ENCODE data around the gene KIZ. TPM values are rescaled to one million over a fixed set of nuclear protein-coding genes. Genes with fewer than 3 reads are reported as not detected.
"Not testable (repeated sequence)": the region's sequence is repeated elsewhere in the genome, so short reads cannot be mapped to it uniquely, and the experiment has no call there.

KIZ gene
- total RNA-seq, 1 experiment from 2014 or later = 13.2 TPM

DNA sequence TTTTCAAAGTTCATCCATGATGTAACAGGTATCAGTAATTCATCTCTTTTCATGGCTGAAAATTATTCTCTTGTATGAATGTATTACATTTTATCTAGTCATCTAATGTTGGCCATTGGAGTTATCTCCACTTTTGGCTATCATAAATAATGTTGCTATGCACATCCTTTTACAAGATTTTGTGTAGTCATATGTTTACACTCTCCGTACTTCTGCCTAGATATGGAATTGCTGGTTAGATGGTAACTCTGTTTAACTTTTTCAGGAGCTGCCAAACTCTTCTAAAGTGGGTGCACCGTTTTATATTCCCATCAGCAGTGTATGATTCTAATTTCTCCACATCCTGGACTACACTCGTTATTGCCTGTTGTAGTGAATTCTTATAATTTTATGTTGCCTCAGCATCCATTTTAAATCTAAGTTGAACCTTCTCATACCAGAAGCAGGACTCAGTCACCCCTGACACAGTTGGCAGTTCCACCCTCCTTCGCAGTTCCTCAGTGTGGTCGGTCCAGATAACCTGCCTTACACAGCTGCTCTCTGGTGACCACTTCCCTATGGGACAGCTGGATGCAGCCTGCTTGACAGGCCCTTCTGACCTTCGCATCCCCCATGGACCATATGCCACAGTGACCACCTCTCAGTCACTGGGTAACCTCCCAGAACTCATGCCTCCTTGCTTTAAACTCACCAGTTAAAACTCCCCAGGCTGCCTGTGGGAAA, 33.9 kb downstream of the KIZ start:
- no peak overlapping the region for H3K27ac ChIP-seq
- no peaks in the 10 kb centered on the region for H3K27me3 ChIP-seq (replicated peaks)
- H3K36me3 ChIP-seq = no peaks in the 10 kb centered on the region
- H3K4me1 ChIP-seq (replicated peaks) = peaks cover 12% of the 10 kb centered on the region
- no peak for DNase-seq (ENCODE audit: low read depth in 1 of 2, low spot score in 2 of 2)
- no peaks in the 10 kb centered on the region for H3K9me3 ChIP-seq (replicated peaks)
- no peak overlapping the region for H3K4me3 ChIP-seq

DNA sequence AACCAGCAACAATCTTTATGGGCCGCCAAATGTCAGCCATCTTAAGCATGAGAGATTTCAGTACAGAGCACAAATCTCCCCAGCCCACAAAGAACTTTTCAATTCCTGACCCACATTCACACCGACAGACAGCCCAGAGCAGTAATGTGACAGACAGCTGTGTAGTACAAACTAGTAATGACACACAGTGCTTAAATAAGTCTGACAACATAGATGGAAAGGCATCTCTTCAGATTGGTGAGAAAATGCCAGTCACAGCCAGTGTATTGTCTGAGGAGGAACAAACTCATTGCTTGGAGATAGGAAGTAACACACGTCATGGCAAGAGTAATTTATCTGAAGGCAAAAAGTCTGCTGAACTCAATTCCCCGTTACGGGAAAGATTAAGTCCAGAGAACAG, 36.0 kb downstream of the KIZ start:
- H3K27ac ChIP-seq = no peak overlapping the region
- H3K9me3 ChIP-seq (replicated peaks) = no peaks in the 10 kb centered on the region
- H3K4me3 ChIP-seq = no peak overlapping the region
- no peaks in the 10 kb centered on the region for H3K27me3 ChIP-seq (replicated peaks)
- no peak for DNase-seq (ENCODE audit: low read depth in 1 of 2, low spot score in 2 of 2)
- no peaks in the 10 kb centered on the region for H3K36me3 ChIP-seq
- H3K4me1 ChIP-seq (replicated peaks) = peaks cover under 1% of the 10 kb centered on the region; the same call in 1 of the 2 replicates

DNA sequence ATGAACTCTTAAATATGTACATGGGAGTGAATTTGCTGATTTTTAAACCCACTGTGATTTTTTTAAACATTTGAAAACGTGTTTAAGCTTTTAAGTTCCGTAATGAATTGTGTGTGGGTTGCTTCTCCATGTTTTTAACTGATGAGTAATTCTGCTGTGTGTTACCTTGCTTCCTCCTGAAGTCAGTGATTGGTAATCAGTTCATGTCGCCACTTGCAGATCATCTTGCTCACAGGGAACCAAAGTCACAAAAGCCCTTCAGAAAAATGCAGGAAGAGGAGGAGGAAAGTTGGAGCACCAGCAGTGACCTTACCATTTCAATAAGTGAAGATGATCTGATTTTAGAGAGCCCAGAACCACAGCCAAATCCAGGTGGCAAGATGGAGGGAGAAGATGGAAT, 36.7 kb downstream of the KIZ start:
- no peak for DNase-seq (ENCODE audit: low read depth in 1 of 2, low spot score in 2 of 2)
- Histone ChIP-seq H3K36me3 (no peaks in the 10 kb centered on the region), H3K27me3 (replicated peaks) (no peaks in the 10 kb centered on the region), H3K4me3 (no peak overlapping the region), H3K27ac (no peak overlapping the region), H3K9me3 (replicated peaks) (no peaks in the 10 kb centered on the region), H3K4me1 (replicated peaks) (no peaks in the 10 kb centered on the region)

DNA sequence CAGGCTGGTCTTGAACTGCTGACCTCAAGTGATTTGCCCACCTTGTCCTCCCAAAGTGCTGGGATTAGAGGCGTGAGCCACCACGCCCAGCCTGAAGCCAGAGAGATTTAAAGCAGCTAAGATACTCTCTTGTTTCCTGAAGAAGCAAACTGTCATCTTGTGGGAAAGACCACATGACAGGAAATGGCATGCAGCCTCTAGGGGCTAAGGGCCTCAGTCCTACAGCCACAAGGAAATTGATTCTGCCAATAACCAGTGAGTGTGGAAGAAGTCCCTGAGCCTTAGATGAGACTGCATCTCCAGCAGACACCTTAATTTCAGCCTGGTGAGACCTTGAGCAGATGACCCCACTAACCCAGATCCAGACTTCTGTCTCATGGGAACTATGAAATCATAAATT, 40.9 kb downstream of the KIZ start:
- H3K4me3 ChIP-seq = no peak overlapping the region
- no peak for DNase-seq (ENCODE audit: low read depth in 1 of 2, low spot score in 2 of 2)
- H3K4me1 ChIP-seq (replicated peaks) = no peaks in the 10 kb centered on the region
- no peaks in the 10 kb centered on the region for H3K36me3 ChIP-seq
- no peak overlapping the region for H3K27ac ChIP-seq
- H3K27me3 ChIP-seq (replicated peaks) = no peaks in the 10 kb centered on the region
- no peaks in the 10 kb centered on the region for H3K9me3 ChIP-seq (replicated peaks)

DNA sequence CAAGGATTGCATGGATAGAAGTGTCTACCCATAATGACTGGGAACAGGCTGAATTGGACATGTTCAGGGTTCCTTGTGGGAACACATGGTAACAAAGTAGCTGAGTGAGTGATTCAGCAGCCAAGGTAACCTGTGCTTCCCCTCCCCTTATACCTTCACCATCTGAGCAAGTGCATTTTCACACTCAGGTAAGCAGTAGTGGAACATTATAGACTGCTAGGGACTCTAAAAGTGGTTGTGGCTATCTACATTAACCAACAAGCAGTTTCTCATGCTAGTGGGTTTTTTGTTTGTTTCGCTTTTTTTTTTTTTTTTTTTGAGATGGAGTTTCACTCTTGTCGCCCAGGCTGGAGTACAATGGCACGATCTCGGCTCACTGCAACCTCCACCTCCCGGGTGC, 41.4 kb downstream of the KIZ start:
- Histone ChIP-seq H3K4me1 (replicated peaks) (no peaks in the 10 kb centered on the region), H3K27me3 (replicated peaks) (no peaks in the 10 kb centered on the region), H3K4me3 (no peak overlapping the region), H3K27ac (no peak overlapping the region), H3K9me3 (replicated peaks) (no peaks in the 10 kb centered on the region), H3K36me3 (no peaks in the 10 kb centered on the region)
- no peak for DNase-seq (ENCODE audit: low read depth in 1 of 2, low spot score in 2 of 2)

DNA sequence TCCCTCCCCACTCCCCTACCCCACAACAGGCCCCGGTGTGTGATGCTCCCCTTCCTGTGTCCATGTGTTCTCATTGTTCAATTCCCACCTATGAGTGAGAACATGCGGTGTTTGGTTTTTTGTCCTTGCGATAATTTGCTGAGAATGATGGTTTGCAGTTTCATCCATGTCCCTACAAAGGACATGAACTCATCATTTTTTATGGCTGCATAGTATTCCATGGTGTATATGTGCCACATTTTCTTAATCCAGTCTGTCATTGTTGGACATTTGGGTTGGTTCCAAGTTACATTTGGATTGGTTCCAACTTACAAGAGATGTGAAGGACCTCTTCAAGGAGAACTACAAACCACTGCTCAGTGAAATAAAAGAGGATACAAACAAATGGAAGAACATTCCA, 42.2 kb downstream of the KIZ start:
- not testable (repeated sequence) for H3K36me3 ChIP-seq; H3K4me1 ChIP-seq (replicated peaks); H3K4me3 ChIP-seq; DNase-seq (ENCODE audit: low read depth in 1 of 2, low spot score in 2 of 2); H3K27me3 ChIP-seq (replicated peaks); H3K27ac ChIP-seq; H3K9me3 ChIP-seq (replicated peaks)

DNA sequence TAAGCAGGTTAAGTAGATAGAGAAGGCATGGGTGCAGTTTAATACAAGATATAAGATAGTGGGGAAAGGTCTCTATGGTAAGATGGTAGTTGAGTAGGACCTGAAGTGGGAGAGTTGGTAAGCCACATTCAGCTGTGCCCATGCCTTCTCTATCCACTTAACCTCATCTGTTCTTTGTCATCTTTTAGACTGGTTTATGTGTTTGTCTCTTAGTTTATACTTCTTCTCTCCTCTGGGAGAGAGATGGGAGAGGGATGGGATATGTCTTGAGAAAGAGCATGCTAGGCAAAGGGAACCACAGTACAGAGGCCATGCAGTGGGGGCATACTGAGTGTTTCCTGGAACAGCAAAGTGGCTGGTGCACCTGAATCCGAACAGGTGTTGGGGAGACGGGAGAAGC, 46.7 kb downstream of the KIZ start:
- Histone ChIP-seq H3K4me1 (replicated peaks) (no peaks in the 10 kb centered on the region), H3K9me3 (replicated peaks) (no peaks in the 10 kb centered on the region), H3K36me3 (no peaks in the 10 kb centered on the region), H3K27ac (no peak overlapping the region), H3K4me3 (no peak overlapping the region), H3K27me3 (replicated peaks) (no peaks in the 10 kb centered on the region)
- DNase-seq (ENCODE audit: low read depth in 1 of 2, low spot score in 2 of 2) = no peak

DNA sequence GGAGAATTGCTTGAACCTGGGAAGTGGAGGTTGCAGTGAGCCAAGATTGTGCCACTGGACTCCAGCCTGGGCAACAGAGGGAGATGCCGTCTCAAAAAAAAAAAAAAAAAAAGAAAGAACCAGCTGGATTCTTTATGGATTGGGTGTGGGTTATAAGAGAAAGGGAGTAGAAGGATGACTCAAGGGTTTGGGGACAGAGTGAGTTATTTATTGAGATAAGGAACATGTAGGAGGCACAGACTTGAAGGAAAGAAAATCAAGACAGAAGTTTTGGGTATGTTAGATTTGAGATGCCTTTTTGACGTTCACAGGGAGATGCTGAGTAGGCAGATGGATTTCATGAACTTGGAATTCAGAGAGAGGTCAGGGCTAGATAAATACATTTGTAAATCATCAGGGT, 47.6 kb downstream of the KIZ start:
- no peak overlapping the region for H3K4me3 ChIP-seq
- DNase-seq (ENCODE audit: low read depth in 1 of 2, low spot score in 2 of 2) = no peak

DNA sequence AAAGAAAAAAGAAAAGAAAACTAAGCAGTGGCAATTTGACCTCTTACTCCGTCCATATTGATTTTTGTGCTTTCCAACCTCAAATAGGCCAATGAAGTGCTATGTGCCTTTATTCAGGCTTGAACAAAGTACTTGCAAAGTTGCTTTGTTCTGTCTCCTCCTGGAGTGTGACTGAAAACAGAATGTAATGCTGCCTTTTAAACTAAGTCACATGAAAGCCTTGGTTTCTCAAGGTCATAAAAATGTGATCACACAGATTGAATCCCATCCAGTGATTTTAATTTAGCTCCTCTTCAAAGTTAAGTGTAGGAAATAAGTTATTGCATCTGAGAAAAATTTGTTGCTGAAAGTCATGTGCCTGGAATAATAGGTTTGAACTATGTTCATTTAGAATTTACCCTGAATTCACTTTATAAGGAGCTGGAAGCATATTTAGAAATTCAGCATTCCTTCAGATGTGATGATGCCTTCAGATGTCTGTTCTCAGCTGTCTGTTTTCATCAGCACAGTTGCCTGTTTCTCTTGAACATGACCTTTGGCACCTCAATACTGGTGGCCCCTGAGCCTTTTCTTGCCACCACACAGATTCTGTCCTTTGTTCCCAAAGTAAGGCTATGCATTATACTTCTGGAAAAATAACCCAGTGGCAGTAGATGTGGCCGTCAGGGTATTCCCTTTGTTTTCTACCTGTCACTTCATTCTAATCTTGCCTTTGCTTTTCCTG, 48.8 kb downstream of the KIZ start:
- no peaks in the 10 kb centered on the region for H3K27me3 ChIP-seq (replicated peaks)
- DNase-seq (ENCODE audit: low read depth in 1 of 2, low spot score in 2 of 2) = no peak
- no peaks in the 10 kb centered on the region for H3K4me1 ChIP-seq (replicated peaks)
- H3K27ac ChIP-seq = no peak overlapping the region
- no peak overlapping the region for H3K4me3 ChIP-seq
- H3K9me3 ChIP-seq (replicated peaks) = no peaks in the 10 kb centered on the region
- no peaks in the 10 kb centered on the region for H3K36me3 ChIP-seq

More for the DNA sequence above, 47.6 kb downstream of the KIZ start:
- no peaks in the 10 kb centered on the region for H3K4me1 ChIP-seq (replicated peaks)
- no peak overlapping the region for H3K27ac ChIP-seq
- H3K36me3 ChIP-seq = no peaks in the 10 kb centered on the region
- no peaks in the 10 kb centered on the region for H3K27me3 ChIP-seq (replicated peaks)
- no peaks in the 10 kb centered on the region for H3K9me3 ChIP-seq (replicated peaks)

DNA sequence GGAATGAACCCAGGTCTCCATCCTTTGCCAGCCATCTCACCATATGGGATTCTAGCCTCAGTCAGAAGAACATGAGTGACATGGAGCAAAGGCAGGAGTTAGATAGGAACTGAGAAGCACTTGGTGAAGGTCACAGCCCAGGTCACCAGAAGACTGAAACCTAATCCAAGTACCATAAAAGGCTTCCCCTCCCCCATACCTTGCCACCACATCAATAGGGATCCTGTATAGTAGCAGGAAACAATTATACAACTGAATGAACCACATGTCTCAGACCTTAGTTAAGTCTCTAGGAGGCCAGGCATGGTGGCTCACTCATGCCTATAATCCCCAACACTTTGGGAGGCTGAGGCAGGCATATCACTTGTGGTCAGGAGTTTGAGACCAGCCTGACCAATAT, 49.6 kb downstream of the KIZ start:
- H3K4me3 ChIP-seq = no peak overlapping the region
- no peaks in the 10 kb centered on the region for H3K36me3 ChIP-seq
- H3K27me3 ChIP-seq (replicated peaks) = no peaks in the 10 kb centered on the region
- H3K4me1 ChIP-seq (replicated peaks) = no peaks in the 10 kb centered on the region
- no peak overlapping the region for H3K27ac ChIP-seq
- H3K9me3 ChIP-seq (replicated peaks) = no peaks in the 10 kb centered on the region
- no peak for DNase-seq (ENCODE audit: low read depth in 1 of 2, low spot score in 2 of 2)

DNA sequence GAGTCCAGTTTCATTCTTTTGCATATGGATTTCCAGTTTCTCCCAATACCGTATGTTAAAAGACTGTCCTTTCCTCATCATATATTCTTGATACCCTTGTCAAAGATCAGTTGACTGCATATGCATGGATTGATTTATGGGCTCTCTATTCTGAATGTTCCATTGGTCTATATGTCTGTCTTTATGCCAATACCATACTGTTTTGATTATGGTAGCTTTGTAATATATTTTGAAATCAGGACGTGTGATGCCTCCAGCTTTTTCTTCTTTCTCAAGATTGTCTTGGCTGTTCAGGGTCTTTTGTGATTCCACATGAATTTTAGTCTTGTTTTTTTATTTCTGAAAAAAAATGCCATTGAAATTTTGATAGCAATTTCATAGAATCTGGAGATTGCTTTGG, 51.9 kb downstream of the KIZ start:
- Histone ChIP-seq H3K36me3 (no peaks in the 10 kb centered on the region), H3K4me1 (replicated peaks) (peaks cover 2% of the 10 kb centered on the region), H3K4me3 (no peak overlapping the region), H3K27me3 (replicated peaks) (no peaks in the 10 kb centered on the region), H3K9me3 (replicated peaks) (no peaks in the 10 kb centered on the region), H3K27ac (no peak overlapping the region)
- DNase-seq (ENCODE audit: low read depth in 1 of 2, low spot score in 2 of 2) = no peak

DNA sequence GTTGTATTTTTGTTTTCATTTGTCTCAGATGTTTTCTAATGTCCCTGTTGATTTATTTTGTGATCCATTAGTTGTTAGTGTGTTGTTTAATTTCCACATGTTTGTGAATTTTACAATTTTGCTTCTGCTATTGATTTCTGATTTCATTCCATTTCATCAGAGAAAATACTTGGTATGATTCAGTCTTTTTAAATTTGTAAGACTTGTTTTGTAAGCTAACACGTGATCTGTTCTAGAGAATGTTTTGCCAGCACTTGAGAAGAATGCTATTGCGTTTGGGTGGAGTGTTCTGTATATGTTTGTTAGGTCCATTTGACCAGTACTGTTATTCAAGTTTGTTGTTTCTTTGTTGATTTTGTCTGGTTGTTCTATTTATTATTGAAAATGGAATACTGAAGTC, 53.9 kb downstream of the KIZ start:
- H3K27ac ChIP-seq = no peak overlapping the region
- no peaks in the 10 kb centered on the region for H3K9me3 ChIP-seq (replicated peaks)
- H3K27me3 ChIP-seq (replicated peaks) = no peaks in the 10 kb centered on the region
- DNase-seq (ENCODE audit: low read depth in 1 of 2, low spot score in 2 of 2) = no peak
- H3K4me3 ChIP-seq = no peak overlapping the region
- H3K36me3 ChIP-seq = no peaks in the 10 kb centered on the region
- peaks cover 16% of the 10 kb centered on the region for H3K4me1 ChIP-seq (replicated peaks)

DNA sequence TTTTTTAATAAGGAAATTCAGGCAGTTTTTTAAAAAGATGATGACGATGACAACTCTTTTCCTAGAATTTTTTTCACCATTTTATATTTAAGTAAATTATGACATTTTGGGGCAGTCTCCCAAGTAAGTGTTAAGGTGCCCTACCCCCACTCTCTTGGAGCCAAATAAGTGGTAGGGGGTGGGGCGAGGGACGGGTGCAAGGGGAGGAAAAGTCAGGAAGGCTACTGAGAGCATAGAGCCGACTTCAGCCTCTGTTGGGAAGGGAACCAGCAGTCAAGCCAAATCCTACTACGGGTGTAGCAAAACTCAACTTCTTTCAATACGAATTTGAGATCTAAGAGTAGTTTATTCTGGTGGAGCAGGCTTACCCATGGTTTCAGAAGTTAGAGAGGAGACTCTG, 54.4 kb downstream of the KIZ start:
- H3K27ac ChIP-seq = no peak overlapping the region
- H3K9me3 ChIP-seq (replicated peaks) = no peaks in the 10 kb centered on the region
- no peaks in the 10 kb centered on the region for H3K36me3 ChIP-seq
- no peak for DNase-seq (ENCODE audit: low read depth in 1 of 2, low spot score in 2 of 2)
- H3K27me3 ChIP-seq (replicated peaks) = no peaks in the 10 kb centered on the region
- no peak overlapping the region for H3K4me3 ChIP-seq
- H3K4me1 ChIP-seq (replicated peaks) = peaks cover 16% of the 10 kb centered on the region

DNA sequence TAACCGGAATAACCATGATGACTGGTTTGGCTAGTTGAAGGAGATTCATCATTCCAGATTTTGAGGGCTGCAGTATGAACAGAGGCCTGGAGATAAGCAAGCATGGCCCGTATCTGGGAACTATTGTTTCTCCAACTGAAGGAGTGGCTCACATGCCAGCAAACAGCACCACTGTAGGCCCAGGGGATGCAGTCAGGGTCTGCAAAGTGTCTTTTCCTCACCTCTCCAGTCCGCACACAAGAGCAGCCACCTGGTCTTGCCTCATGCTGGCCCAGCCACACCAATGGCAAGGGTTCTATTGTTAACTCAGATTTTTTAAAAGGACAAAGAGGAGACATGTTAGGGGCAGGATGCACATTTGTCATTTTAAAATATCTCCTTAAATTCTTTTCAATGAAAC, 55.1 kb downstream of the KIZ start:
- H3K4me3 ChIP-seq = no peak overlapping the region
- no peak for DNase-seq (ENCODE audit: low read depth in 1 of 2, low spot score in 2 of 2)
- no peaks in the 10 kb centered on the region for H3K36me3 ChIP-seq
- no peaks in the 10 kb centered on the region for H3K9me3 ChIP-seq (replicated peaks)
- H3K27me3 ChIP-seq (replicated peaks) = no peaks in the 10 kb centered on the region
- peaks cover 16% of the 10 kb centered on the region for H3K4me1 ChIP-seq (replicated peaks)
- no peak overlapping the region for H3K27ac ChIP-seq

Measured in SJSA1 (cell line).